NCI-H2196 treated with DMSO at 0.1 percent for 48 hours (cell line): ENCODE data around the gene SERF2.
"Not testable (repeated sequence)": the region's sequence is repeated elsewhere in the genome, so short reads cannot be mapped to it uniquely, and the experiment has no call there.

ENCODE experiments used
- DNase-seq: peaks from one replicate; lab custom pipeline; 2025; ENCODE audit not compliant: unreplicated experiment; lab: John Stamatoyannopoulos, UW

SERF2 gene

DNA sequence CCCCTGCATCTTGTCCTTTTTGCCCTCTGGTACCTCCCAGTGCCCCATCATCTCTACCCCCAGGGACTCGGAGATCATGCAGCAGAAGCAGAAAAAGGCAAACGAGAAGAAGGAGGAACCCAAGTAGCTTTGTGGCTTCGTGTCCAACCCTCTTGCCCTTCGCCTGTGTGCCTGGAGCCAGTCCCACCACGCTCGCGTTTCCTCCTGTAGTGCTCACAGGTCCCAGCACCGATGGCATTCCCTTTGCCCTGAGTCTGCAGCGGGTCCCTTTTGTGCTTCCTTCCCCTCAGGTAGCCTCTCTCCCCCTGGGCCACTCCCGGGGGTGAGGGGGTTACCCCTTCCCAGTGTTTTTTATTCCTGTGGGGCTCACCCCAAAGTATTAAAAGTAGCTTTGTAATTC lies 1.5 kb downstream of the SERF2 start:
- DNase-seq: no peak

DNA sequence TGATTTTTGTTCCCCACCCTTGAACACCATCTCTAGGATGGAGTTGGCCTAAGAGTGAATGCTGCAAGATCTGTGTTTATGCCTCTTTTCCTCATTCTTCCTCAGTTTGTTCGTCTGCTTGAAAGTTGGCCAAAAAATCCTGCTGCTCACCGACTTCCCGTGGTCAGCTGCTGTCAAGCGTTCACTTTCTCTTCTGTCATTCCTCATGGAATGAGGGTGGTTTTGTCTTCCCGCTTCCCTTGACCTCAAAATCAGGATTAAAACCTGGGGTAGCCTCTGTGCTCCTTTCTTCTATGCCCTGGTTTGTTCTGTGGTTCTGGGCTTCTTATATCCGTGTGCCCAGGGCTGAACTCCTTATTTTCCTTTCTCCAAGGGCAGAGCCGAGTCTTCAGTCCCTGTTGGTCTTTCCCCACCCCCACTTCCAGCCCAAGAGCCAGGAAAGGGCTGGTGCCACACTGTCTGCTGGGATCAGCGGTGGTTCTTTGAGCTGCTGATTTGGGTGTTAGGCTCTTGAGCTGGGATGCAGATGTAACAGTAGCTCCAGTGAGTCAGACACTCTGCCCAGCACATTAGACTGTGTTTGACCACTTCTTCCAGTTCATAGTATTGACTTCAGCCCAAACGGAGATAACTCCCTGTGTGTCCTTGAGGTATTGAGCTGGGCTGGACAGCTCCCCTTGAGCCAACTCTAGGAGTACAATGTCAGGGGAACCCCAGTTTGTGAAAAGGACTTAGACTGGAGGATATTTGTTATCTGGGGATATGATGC lies 2.3 kb downstream of the SERF2 start:
- DNase-seq: no peak

DNA sequence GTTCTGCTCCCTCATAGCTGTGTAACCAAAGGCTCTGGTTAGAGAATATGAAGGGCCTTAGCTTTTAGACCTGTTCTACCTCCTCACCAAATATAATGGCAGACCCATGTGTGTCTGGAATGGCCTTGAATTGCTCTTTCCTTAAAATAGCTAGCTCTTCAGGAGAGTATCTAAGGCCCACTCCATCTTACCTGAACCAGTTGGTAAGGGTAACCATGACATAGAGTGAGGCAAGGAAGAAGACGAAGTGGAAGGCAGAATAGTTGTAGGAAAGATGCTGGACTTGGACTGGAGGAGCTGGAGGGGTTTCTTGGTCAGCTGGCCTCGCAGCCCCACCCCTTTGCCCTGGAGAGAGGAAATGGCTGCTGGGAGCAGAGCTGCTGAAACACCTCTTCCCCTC lies 3.1 kb downstream of the SERF2 start:
- no peak for DNase-seq

DNA sequence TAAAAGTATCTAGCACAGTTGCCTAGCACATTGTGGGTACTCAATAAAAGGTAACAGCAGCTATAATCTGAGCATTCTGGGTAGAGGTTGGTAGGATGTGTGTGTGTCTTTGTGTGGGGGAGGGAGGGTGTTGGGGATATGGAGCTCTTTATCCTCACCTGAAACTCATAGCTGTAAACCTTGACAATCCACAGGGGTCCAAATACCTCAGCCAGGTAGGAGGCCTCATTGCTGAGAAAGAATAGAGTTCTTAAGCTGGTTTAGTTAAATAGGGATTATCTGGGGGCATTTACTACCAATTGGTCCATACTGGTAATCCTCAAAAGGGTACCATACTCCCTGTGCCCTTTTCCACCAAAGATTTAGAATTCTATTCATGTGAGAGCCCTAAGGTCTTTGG lies 3.9 kb downstream of the SERF2 start:
- DNase-seq: no peak

DNA sequence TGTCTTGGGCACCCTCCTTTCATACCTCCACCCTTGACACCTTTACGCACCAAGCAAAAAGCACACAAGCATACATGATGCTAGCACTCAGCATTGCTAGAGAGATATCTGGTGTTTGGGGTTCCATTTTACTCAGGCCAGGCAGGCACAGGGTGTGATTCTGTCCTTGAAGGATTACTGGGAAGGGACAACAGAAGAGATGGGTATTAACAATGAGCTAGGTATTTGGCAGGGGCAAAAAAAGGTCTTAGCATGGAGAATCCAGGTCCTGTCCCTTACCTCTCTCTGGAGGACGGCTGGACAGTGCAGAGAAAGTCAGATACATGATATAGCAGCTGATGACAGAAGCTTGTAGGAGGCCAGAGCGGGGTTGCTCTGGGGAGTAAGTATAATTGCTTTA lies 4.4 kb downstream of the SERF2 start:
- no peak for DNase-seq

DNA sequence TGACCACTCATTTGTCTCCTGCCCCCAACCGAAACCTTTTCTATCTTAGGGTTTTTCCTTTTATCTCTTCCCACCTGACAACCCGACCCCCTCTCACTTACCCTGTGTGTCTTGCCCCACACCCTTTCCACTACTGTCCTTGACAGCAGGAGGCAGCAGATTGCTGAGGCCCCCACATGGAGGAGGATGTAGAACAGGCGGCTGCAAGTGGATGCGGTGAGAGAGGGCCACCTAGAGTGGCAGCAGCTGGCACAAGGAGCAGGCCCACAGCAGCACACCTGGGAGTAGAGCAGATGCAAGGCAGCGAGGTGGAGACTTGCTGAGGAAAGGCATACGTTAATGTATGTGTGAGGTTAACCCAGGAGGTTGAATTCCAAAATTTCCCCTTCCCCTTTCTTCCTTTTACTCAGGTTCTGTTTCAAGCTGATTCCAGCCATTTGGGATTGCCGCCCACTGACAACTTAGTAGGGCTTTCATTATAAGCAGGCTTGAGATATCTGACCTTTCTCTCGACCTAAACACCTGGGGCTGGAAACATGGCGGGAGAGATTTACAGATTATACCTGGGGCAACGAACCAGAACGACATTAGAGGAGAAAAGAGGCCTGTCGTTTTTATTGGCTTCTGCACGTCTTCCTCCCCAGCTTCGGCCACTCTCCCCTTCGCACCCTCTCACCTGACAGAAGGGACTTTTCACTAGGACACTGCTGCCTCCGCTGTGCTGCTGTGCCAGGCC lies 7.3 kb downstream of the SERF2 start:
- no peak for DNase-seq

DNA sequence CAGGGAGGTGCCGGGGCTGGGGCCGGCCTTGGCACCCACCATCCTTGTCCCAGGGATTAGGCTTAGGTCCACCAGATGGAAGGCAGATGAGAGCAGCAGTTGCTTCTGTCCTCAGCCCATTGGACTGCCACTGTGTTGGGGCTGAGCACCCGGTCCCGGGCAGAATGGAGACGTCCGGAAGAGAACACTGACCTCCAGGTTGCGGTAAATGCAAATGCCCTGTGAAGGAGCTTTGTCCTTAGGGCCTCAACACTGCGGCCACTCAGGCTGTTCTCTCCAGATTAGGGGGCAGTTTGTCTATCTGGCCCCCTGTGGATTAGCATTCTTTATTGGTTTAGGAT lies 7.8 kb downstream of the SERF2 start, which contains the start of gene SERINC4:
SERINC4 (minus strand) TSS at position 276 of the 341 bp plus-strand sequence; CDS start at position 42, 234 bp downstream.
- no peak for DNase-seq

DNA sequence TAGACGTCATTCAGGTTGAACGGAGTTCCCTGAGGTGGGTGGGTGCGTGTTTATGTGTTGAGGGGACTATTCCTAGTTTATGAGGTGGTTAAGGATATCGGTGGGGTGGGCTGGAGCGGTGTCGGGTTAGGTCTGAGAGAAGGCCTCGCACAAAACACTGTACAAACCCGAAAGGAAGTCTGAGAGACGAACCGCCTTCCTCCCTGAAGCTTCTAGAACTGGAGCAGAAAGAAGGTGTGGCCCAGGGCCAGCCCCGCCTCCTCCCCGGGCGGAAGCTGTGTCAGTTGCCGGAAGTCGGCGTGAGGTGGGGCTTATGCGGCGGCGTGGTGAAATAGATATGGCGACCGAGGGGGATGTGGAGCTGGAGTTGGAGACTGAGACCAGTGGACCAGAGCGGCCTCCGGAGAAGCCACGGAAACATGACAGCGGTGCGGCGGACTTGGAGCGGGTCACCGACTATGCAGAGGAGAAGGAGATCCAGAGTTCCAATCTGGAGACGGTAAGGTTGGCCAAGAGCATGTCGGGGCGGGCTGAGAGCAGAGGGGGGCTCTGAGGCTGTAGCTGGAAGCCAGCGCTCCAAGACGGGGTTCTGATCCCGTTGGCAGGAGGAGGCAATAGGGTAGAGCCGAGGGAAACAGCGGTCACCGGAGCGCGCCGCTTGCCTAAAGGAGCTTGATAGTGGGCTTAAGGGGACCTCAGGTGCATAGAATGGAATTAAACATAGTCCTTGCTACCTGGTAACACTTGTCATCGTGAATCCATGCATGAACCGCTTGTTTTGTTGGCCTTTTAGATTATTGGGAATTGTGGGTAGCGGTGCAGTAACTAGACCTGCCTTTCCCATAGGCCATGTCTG lies 8.4 kb downstream of the SERF2 start, which contains the start of gene HYPK:
HYPK (plus strand) TSS at position 314 of the 856 bp plus-strand sequence; CDS start at position 338, 24 bp downstream.
- DNase-seq: peak; percentile 55

DNA sequence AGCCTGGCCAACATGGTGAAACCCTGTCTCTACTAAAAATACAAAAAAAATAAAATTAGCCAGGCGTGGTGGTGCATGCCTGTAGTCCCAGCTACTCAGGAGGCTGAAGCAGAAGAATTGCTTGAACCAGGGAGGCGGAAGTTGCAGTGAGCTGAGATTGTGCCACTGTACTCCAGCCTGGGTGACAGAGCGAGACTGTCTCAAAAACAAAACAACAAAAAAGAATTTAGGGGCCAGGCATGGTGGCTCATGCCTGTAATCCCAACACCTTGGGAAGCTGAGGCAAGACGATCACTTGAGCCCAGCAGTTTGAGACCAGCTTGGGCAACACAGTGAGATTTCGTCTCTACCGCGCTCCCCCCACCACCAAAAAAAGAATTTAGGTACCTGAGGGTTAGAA lies 10.6 kb downstream of the SERF2 start:
- not testable (repeated sequence) for DNase-seq

DNA sequence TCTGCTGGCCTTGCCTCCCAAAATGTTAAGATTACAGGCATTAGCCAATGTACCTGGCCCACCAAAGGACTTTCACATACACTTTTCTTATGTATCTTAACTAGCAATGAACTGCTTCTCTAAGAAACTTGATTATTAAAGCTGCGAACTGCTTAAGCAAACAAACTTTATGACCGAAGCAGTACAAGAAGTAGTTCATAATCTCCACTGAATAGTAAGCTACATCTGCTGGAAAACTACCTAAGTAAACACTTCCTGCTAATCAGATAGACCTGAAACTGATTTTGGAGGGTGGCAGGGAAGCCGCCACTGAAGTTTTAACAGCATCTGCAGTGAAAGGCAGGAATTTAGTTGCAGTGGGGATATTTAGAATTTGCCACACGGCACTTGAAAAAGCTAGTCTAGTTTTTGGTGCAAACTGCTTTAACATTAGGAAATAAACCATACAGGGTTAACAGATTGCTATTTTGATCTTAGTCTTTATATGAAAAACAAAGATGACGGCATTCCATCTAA lies 16.4 kb downstream of the SERF2 start:
- no peak for DNase-seq

DNA sequence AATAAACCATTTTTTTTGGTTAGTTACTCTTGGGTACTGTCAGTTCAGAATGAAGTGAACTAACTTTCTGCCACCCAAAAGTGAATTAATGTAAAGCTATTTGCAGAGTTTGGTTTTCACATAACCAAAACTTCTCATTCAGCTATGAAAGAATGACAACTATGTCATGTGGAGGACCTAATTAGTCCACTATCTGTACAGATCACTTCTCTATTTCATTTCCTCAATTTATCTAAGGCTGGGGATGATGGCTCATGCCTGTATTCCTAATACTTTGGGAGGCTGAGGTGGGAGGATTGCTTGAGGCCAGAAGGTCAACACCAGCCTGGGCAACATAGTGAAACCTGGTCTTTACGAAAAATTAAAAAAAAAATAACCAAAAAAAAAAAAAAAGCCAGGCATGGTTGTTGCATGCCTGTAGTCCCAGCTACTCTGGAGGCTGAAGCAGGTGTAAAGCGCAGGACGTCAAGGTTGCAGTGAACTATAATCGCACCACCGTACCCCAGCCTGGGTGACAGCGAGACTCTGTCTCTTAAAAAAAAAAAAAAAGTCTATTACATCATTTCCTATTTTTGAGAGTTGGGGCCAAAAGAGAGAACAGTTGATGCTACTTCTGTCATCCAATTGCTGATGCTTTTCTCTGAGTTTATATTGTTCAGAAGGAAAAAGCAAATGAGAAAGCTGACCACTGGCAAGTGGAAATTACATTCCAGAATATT lies 17.0 kb downstream of the SERF2 start:
- no peak for DNase-seq

DNA sequence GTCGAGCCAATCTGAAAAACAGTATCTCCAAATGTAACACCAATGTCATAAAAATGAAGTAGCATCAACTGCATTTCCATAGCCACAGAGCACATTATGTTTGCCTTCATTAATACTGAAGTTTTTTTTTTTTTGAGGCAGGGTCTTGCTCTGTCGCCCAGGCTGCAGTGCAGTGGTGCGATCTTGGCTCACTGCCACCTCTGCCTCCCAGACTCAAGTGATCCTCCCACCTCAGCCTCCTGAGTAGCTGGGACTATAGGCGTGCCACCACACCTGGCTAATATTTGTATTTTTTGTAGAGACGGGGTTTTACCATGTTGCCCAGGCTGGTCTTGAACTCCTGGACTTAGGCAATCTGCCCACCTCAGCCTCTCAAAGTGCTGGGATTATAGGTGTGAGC lies 22.9 kb downstream of the SERF2 start:
- DNase-seq: not testable (repeated sequence)

DNA sequence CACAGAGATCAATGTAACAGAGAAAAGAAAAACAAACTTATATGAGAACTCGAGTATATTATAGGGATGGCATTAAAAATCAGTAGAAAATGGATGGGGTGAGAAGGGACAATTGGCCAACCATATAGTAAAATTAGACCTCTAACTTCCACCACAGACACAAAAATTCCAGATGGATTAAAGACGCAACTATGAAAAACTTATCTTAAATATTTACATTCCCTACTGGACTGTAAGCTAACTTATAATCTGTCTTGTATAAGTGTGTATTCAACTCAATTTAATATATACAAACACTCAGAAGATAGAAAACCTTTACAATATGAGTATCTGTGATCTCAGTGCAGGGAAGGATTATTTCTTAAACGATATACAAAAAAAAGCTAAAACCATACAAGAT lies 29.4 kb downstream of the SERF2 start:
- DNase-seq: no peak

DNA sequence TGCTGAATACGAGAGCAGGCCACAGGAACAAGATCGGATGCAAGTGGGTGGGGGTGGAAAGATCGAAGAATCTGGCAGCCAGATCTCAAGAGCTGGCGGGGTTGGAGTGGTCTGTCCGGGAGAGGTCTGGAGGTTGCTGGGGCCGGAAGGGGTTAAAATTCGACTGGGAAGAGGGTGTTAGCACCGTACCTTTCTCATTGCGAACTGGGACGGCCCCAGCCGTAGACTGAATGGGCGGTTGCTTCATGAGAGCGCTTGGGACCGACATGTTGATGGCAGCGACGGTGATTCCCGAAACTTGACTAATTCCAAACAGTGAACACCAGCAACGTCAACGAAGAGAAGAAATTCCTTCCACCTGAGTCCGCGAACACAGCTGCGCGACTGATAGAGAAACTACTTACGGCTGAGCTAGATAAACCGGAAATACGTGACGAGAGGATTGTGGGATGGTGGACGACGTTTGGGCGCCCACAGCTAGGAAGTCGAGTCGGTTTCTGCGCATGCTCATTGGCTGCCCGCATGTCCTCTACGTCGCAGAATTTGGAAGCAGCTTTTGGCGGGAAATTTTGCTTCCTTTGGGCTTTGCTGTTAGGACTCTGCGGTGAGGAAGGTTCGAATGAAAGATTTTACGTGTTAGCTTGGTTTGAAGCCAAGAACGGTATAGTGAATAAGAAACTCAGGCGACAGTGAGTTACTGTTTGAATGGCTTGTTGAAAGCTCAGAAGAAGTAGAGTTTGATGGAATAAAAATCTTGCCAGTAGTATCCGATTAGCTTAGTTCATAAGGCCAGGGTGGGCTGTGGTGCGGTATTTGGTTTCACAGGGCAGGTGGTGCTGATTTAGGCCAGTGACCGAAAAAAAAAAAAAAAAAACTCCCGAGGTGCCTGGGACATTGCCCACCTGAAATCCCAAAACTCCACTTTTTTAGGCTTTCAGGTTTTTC lies 32.5 kb downstream of the SERF2 start, which contains the start of gene MFAP1:
MFAP1 (minus strand) TSS at position 389 of the 945 bp plus-strand sequence; CDS start at position 268, 121 bp downstream.
- DNase-seq: peak; percentile 86

DNA sequence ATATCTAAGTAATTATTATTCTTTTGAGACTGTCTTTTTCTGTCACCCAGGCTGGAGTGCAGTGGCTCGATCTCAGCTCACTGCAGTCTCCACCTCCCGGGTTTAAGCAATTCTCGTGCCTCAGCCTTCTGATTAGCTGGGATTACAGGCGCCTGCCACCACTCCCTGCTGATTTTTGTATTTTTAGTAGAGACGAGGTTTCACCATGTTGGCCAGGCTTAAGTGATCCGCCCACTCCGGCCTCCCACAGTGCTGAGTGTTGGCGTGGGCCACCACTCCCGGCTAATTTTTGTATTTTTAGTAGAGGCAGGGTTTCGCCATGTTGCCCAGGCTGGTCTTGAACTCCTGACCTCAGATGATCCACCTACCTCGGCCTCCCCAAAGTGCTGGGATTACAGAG lies 33.2 kb downstream of the SERF2 start:
- not testable (repeated sequence) for DNase-seq

DNA sequence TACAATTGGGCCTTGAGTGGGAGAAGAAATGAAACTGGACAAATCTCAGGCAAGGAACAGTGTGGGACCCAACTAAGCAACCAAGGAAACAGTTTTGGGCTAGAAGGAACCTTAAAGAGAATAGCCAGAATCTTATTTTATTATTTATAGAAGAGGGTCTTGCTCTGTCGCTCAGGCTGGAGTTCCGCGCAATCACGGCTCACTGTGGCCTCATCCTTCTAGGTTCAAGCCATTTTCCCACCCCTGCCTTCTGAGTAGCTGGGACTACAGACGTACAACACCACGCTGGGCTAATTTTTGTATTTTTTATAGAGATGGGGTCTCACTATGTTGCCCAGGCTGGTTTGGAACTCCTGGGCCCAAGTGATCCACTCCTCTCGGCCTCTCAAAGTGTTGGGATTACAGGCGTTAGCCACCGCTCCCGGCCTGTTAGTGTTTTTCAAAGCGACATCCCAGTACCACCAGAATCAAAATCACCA lies 33.9 kb downstream of the SERF2 start:
- no peak for DNase-seq

DNA sequence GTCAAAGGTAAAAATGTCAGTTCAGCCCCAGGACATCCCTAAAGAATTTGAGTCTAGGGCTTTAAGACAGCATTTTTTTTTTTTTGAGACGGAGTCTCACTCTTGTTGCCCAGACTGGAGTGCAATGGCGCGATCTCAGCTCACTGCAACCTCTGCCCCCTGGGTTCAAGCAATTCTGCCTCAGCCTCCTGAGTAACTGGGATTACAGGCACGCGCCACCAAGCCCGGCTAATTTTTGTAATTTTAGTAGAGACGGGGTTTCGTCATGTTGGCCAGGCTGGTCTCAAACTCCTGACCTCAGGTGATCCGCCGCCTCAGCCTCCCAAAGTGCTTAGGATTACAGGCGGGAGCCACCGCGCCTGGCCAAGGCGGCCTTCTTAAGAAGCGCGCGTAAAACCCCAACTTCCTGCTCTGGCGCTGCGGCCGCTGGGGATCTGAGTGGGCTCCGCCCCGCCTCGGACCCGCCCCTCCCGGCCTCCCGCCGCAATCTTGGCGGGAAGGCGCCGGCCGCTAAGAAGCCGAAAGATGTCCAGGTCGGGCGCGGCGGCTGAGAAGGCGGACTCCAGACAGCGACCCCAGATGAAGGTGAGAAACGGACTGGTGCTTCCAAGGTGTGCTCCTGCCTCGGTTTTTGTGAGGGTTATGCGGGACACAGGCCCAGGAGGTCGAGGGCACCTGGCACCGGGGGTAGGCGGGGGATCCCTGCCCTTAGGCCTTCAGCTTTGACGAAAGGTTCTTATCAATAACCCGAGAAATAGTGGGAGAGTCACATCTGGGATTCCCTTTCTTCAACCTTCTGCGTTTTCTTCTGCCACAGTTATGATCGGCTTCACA lies 34.6 kb downstream of the SERF2 start, which contains the start of gene WDR76:
WDR76 (plus strand) TSS at position 495 of the 834 bp plus-strand sequence; CDS start at position 526, 31 bp downstream.
- DNase-seq: peak; percentile 48

DNA sequence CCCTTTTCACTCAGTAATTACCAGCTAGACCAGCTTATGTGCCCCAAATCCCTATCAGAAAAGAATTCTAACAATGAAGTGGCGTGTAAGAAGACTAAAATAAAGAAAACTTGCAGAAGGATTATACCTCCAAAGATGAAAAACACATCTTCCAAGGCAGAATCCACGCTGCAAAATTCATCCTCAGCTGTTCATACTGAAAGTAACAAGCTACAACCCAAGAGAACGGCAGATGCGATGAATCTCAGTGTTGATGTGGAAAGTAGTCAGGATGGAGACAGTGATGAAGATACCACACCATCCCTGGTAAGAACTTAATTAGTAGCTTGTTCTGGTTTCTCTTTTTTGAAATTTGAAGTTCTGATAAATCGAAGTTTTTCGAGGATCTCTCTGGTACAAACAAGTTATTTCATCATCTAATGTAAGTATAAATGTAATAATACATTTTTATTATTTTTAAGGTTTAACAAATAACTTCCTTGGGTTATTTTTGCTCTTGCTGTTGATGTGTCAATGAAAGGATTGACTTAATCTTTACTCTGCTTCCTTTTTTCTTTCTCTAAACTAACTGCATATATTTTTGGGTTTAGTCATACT lies 36.0 kb downstream of the SERF2 start:
- DNase-seq: no peak
